Measurements from ENCODE around the gene KIF5B. TPM values are rescaled to one million over a fixed set of nuclear protein-coding genes. Genes with fewer than 3 reads are reported as not detected.

Gene KIF5B
- total RNA-seq, 1 donor from 2014 or later: 145 TPM

- DNase-seq: no peak
These were observed 94.7 kb downstream of the KIF5B start for GRCh38 chr10:31961277-31962074.

GRCh38 chr10:31959461-31960173 is 96.6 kb downstream of the KIF5B start:
- DNase-seq: no peak

Small RNAs within 50 kb of the gene (small RNA-seq; reads per million reads assigned to genes)
- not detected for gene RF00019
- gene RN7SL825P: not detected

Other genes starting within 250 kb of the KIF5B start
- 96.5 TPM for gene ARHGAP12, start 127.6 kb downstream of the KIF5B start, total RNA-seq